HG02759 (cell line): ENCODE data around the gene SHISA4.
"Not testable (repeated sequence)": the region's sequence is repeated elsewhere in the genome, so short reads cannot be mapped to it uniquely, and the experiment has no call there.

Experiments
- ATAC-seq: cut with Tn5 transposase; IDR thresholded peaks from one replicate; pipeline ENCODE4 v1.9.1; 2021; ENCODE audit warnings: mild to moderate bottlenecking, moderate library complexity; ENCODE audit not compliant: unreplicated experiment

Gene SHISA4

GRCh38 chr1:201895913-201896807 lies 7.5 kb downstream of the SHISA4 start:
- peak; percentile 89 for ATAC-seq

GRCh38 chr1:201896951-201897391 lies 8.3 kb downstream of the SHISA4 start:
- ATAC-seq, result no peak

DNA sequence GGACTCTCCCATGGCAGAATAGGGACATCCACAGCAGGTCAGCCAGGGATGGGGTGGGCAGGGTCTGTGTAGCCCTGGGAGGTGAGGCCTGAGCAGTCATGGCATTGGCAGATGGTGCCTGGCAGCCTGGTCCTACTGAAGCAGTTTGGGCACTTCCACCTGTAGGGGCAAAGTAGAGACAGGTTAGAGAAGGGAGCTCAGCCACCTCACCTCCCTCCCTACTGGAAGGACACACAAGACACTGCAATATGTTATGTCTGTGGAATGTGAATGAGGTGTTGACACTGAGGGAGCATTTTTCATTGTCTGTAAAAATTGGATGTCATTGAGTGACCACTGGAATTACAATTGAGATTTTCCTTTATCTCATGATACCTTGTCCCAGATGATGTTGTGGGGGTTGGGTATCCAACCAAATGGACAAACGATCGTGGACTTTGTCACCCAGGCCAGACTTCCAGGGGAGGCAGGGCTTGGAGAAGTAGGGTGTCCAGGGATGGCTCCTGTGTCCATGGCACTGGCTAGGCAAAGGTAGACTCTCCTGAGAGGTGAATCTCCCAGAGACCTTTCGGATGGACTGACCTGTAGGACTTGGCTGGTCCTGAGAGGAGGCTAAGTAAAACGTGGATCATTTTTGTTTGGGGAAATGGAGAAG lies 9.7 kb downstream of the SHISA4 start:
- no peak for ATAC-seq

DNA sequence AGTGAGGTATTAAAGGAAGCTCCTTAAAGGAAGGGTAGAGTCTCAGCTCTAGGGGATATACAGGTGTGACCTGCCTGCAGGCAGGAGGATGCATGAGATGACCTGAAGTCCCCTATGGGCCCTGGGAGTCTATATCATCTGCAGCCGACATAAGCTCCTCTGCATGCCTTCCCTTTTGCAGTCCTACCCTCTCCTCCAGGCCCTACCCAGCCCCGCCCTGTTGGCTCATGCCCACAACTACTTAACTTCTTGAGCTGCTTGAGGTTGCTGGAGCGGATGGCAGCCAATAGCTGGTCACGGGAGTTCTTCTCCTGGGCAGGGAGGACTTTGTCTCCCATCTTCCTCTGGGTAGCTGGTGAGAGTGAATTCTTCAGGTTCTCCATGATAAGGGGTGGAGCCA lies 10.3 kb downstream of the SHISA4 start:
- ATAC-seq, result no peak

GRCh38 chr1:201899683-201900429 lies 11.2 kb downstream of the SHISA4 start:
- ATAC-seq, result no peak

DNA sequence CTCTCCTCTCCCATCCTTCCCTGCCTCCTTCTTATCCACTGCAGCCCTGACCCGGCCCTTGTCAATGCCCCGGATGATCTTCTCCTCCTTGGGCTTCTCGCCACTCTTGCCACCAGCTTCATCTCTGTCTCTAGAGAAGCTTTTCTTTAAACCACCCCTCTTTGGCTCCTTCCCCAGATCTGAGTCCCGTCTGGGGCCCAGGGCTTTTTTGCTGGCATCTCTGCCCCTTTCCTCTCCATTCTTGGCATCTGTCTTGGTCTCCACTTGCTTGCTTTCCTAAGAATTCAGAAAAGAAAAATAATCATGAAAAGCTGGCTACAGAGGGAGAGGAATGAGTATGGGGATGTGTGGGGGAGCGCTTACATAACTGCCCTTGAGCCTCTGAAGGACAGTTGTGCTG lies 11.8 kb downstream of the SHISA4 start:
- no peak for ATAC-seq

DNA sequence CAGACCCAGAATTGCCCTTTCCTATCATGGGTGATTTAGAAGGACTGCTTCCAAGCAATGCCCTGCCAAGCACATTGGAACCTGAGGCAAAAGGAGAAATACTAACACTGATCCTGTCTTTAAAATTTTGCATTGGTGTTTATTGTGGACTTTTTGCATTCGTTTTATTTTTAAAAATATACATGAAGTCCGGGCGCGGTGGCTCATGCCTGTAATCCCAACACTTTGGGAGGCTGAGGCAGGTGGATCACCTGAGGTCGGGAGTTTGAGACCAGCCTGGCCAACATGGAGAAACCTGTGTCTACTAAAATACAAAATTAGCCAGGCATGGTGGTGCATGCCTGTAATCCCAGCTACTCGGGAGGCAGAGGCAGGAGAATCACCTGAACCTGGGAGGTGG lies 12.3 kb downstream of the SHISA4 start:
- ATAC-seq, result not testable (repeated sequence)

DNA sequence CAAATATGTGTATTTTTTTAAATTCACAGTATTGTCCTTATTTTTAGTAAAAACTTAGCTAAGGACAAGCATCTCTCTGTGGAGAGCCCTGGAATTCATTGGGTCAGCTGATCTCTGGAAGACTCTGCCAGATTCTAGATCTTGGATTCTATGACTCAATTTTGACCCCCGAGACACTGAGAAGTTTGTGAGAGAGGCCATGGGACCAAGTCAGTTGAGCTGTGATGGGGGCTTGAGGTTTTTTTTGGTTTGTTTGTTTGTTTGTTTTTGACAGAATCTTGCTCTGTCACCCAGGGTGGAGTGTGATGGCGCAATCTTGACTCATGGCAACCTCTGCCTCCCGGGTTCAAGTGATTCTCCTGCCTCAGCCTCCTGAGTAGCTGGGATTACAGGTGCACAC lies 13.5 kb downstream of the SHISA4 start:
- ATAC-seq, result no peak

GRCh38 chr1:201903135-201903534 lies 14.4 kb downstream of the SHISA4 start:
- no peak for ATAC-seq

DNA sequence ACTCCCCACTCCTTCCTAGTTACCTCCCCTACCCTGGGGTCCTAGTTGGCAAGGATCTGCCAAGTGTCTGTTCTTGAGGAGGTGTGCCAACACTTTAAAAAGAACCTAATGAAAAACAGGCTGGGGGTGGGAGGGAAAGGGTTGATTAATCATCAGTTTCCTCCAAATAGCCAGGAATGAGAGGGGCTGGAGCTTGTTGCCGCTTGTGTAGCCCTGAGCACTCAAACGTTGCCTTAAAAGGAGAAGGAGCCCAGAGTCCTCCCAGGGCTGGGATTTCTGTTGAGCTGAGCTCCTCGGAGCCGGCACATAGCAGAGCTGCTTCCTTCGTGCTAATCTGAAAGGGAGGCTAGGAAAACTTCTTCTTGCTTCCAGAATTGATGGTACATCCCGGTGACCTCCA lies 15.9 kb downstream of the SHISA4 start:
- ATAC-seq, result no peak

- ATAC-seq, result no peak
Measured at GRCh38 chr1:201905234-201905890, 16.7 kb downstream of the SHISA4 start.

- no peak for ATAC-seq
Measured at GRCh38 chr1:201906336-201906735, 17.6 kb downstream of the SHISA4 start.

DNA sequence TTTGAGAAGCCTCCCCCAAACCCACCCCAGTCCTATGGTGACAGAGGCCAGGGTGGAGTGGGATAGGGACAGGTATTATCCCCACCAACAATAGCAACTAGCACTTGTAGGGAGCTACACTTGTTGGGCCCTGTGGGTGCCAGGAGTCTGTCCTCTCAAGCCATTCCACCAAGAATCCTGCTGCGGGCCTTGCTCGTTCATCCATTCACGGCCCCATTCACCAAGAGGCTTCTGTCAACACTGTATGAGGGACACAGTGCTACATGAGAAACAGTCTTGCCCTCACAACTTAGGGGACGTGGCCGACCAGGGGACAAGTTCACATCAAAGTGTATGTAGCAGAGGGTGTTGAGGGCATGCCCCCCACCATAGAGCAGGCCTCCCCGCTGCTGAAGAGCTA lies 18.9 kb downstream of the SHISA4 start:
- ATAC-seq, result no peak

DNA sequence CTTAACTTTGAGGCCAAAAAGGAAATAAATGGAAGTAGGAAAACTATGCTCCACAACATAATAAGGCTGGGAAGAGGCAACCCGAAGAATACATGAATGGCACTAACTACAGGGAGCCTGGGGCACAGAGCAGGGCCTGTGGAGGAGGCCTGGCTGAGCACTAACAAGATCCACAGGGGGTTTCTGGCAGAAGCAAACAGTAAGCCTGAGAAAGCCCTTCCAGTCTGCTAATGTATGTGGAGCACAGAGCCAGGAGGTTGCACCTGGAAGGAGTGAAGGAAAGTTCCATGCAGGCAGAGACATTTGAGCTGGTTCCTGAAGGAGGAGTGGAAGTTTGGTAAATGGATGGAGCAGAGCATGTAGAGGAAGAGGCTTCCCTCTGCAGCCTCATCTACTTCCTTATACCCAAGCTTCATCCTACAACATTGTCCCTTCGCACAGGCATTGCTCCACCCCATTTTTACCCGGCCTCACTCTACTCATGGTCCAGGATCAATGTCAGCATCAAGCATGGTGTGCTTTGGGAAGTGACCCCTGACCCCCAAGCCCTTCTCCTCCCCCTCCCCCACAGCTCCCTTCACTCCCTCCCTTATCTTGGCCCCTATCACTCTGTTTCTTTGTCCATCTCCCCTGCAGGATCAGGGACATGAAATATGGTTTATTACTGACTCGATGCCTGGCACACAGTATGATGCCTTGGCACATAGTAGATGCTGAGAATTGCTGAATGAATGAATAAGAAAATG lies 23.3 kb downstream of the SHISA4 start:
- no peak for ATAC-seq

- ATAC-seq, result no peak
Measured at GRCh38 chr1:201912832-201913231, 24.1 kb downstream of the SHISA4 start.

- no peak for ATAC-seq
Measured at GRCh38 chr1:201914456-201915235, 25.9 kb downstream of the SHISA4 start.

- no peak for ATAC-seq
Measured at GRCh38 chr1:201916649-201917249, 28.1 kb downstream of the SHISA4 start.

GRCh38 chr1:201917362-201918033 lies 28.8 kb downstream of the SHISA4 start:
- ATAC-seq, result no peak

GRCh38 chr1:201918343-201918742 lies 29.6 kb downstream of the SHISA4 start:
- no peak for ATAC-seq
